IMR-90 (cell line): Measurements from ENCODE around the gene SLC25A40. TPM values are rescaled to one million over a fixed set of nuclear protein-coding genes. Genes with fewer than 3 reads are reported as not detected.
"Not testable (repeated sequence)": the region's sequence is repeated elsewhere in the genome, so short reads cannot be mapped to it uniquely, and the experiment has no call there.

Source experiments
- ATAC-seq: fragments of 200-7000 bp; cut with Tn5 transposase; 2 replicates; pipeline ENCODE4 v1.9.1; 2020; ENCODE audit warnings: low read depth, mild to moderate bottlenecking, moderate library complexity
- BruUV-seq: library from RNA; stranded (reverse); fragments of 400-500 nt; replicated peaks from 2 replicates; lab custom pipeline; 2021; lab: Mats Ljungman, UMichigan
- CTCF ChIA-PET: fragments of 300-600 bp; formaldehyde crosslinking; extraction: SDS; loops from one replicate; lab custom pipeline; 2021; ENCODE audit warnings: antibody characterized with exemption; lab: Yijun Ruan, JAX
- POLR2A ChIA-PET: fragments of 300-600 bp; sonication (Branson Sonifier 250); formaldehyde crosslinking; loops from one replicate; lab custom pipeline; 2022; ENCODE audit warnings: antibody characterized with exemption; ENCODE audit not compliant: unreplicated experiment; lab: Charles Lee
- DNase-seq: peaks from one replicate; pipeline ENCODE4 v3.0.0; 2013
- H2AFZ ChIP-seq: replicated peaks from 2 replicates; pipeline ENCODE3; 2013; ENCODE audit warnings: low read length, mild to moderate bottlenecking; ENCODE audit not compliant: poor library complexity
- H2AK5ac ChIP-seq: 2 replicates; pipeline ENCODE4 v1.6.1; 2013; ENCODE audit warnings: low read depth, low read length, inconsistent platforms
- H2AK9ac ChIP-seq: replicated peaks from 2 replicates; pipeline ENCODE3; 2013; ENCODE audit warnings: mild to moderate bottlenecking, low read depth, low read length, moderate library complexity; ENCODE audit not compliant: poor library complexity
- H2BK120ac ChIP-seq: 2 replicates; pipeline ENCODE4 v1.6.1; 2013; ENCODE audit warnings: low read depth, low read length, inconsistent platforms
- H2BK15ac ChIP-seq: 3 replicates; pipeline ENCODE4 v1.6.1; 2013; ENCODE audit warnings: low read depth, low read length, inconsistent platforms
- H2BK20ac ChIP-seq: 2 replicates; pipeline ENCODE4 v1.6.1; 2013; ENCODE audit warnings: low read depth, mild to moderate bottlenecking, inconsistent platforms, low read length, moderate library complexity
- H2BK5ac ChIP-seq: 2 replicates; pipeline ENCODE4 v1.6.1; 2013; ENCODE audit warnings: mild to moderate bottlenecking, low read depth, low read length, inconsistent platforms; ENCODE audit not compliant: poor library complexity, severe bottlenecking
- H3K14ac ChIP-seq: replicated peaks from 2 replicates; pipeline ENCODE4 v1.6.1; 2013; ENCODE audit warnings: low read depth, low read length, inconsistent platforms
- H3K18ac ChIP-seq: 2 replicates; pipeline ENCODE4 v1.6.1; 2013; ENCODE audit warnings: low read depth, low read length, control low read depth
- H3K23ac ChIP-seq: 2 replicates; pipeline ENCODE4 v1.6.1; 2013; ENCODE audit warnings: low read depth, low read length, inconsistent platforms
- H3K27ac ChIP-seq: 2 replicates; pipeline ENCODE4 v1.5.1; 2013; ENCODE audit warnings: mild to moderate bottlenecking, control low read depth, low read length; ENCODE audit not compliant: insufficient read depth
- H3K27me3 ChIP-seq: 2 replicates; pipeline ENCODE4 v1.6.1; 2013; ENCODE audit warnings: low read length; ENCODE audit not compliant: control insufficient read depth, insufficient read depth
- H3K36me3 ChIP-seq: 2 replicates; pipeline ENCODE4 v1.6.1; 2013; ENCODE audit warnings: low read length, mixed read lengths; ENCODE audit not compliant: control insufficient read depth, insufficient read depth
- H3K4ac ChIP-seq: 2 replicates; pipeline ENCODE4 v1.6.1; 2013; ENCODE audit warnings: low read depth, low read length, inconsistent platforms
- H3K4me1 ChIP-seq: 2 replicates; pipeline ENCODE4 v1.6.1; 2013; ENCODE audit warnings: low read length, mixed read lengths; ENCODE audit not compliant: control insufficient read depth, insufficient read depth
- H3K4me2 ChIP-seq: 2 replicates; pipeline ENCODE4 v1.6.1; 2013; ENCODE audit warnings: low read depth, mild to moderate bottlenecking, control low read depth, low read length, moderate library complexity
- H3K4me3 ChIP-seq: 2 replicates; pipeline ENCODE4 v1.5.1; 2013; ENCODE audit warnings: low read depth, mild to moderate bottlenecking, control low read depth, low read length, moderate library complexity; ENCODE audit not compliant: insufficient read depth
- H3K56ac ChIP-seq: 2 replicates; pipeline ENCODE4 v1.6.1; 2013; ENCODE audit warnings: low read length, inconsistent platforms; ENCODE audit not compliant: insufficient read depth; ENCODE audit errors: extremely low read depth
- H3K79me1 ChIP-seq, 2 experiments: 2 replicates each; pipeline ENCODE4 v1.6.1; 2013; ENCODE audit warnings: low read length in 2 of 2, inconsistent platforms in 1 of 2, low read depth in 1 of 2
- H3K9ac ChIP-seq: 2 replicates; pipeline ENCODE4 v1.6.1; 2013; ENCODE audit warnings: low read depth, low read length, control low read depth
- H3K9me1 ChIP-seq: 2 replicates; pipeline ENCODE4 v1.6.1; 2013; ENCODE audit warnings: low read length, inconsistent platforms; ENCODE audit not compliant: insufficient read depth
- H3K9me3 ChIP-seq: 2 replicates; pipeline ENCODE4 v1.6.1; 2013; ENCODE audit warnings: low read length; ENCODE audit not compliant: control insufficient read depth, insufficient read depth
- H4K20me1 ChIP-seq: 2 replicates; pipeline ENCODE4 v1.6.1; 2013; ENCODE audit warnings: low read length, inconsistent platforms; ENCODE audit not compliant: insufficient read depth
- H4K5ac ChIP-seq: 2 replicates; pipeline ENCODE4 v1.6.1; 2013; ENCODE audit warnings: mild to moderate bottlenecking, low read depth, low read length, control low read depth
- H4K8ac ChIP-seq, 2 experiments: 2 replicates each; pipeline ENCODE4 v1.6.1; 2013; ENCODE audit warnings: low read depth in 2 of 2, low read length in 2 of 2, control low read depth in 1 of 2, inconsistent platforms in 1 of 2
- H4K91ac ChIP-seq: 2 replicates; pipeline ENCODE4 v1.6.1; 2013; ENCODE audit warnings: low read depth, low read length, inconsistent platforms; ENCODE audit not compliant: insufficient read depth
- CEBPB ChIP-seq: IDR thresholded peaks from 2 replicates; pipeline ENCODE4 v1.6.1; 2012; ENCODE audit warnings: low read depth, low read length, improper control_type of control experiment
- CHD1 ChIP-seq: IDR thresholded peaks from 2 replicates; pipeline ENCODE4 v1.6.1; 2012; ENCODE audit warnings: low read depth, low read length, improper control_type of control experiment
- WGBS, 2 experiments: methylation state at CpG; one replicate each; pipeline versions ENCODE4 v1.1.5 to v1.1.7; 2013; ENCODE audit warnings: missing lambda C conversion rate in 2 of 2; ENCODE audit not compliant: insufficient read length in 1 of 2; ENCODE audit errors: extremely low coverage in 2 of 2; 5-methylcytosine and 5-hydroxymethylcytosine counted together
- dilution Hi-C: fragments of 300-500 bp; cut with HindIII; formaldehyde crosslinking; loops from one replicate; pipeline ENCODE4 v1.14.3; 2018; ENCODE audit warnings: low sequenced_read_pairs; ENCODE audit not compliant: unreplicated experiment
- in situ Hi-C: fragments of 300-500 bp; cut with MboI; formaldehyde crosslinking; loops from 3 replicates; pipeline ENCODE4 v1.14.3; 2019; ENCODE audit warnings: low sequenced_read_pairs, inconsistent platforms, mixed read lengths
- intact Hi-C: fragments of 100-400 bp; cut with micrococcal nuclease; formaldehyde crosslinking; loops from 2 replicates; pipeline ENCODE4 v1.10.0; 2022
- polyA plus RNA-seq, 3 experiments: library from polyadenylated mRNA; depleted of rRNA; stranded (reverse); fragments of >200 nt; gene quantifications; 2 replicates each; pipeline ENCODE4 v1.2.3, GENCODE V29; 2012; ENCODE audit warnings: low replicate concordance in 1 of 3
- total RNA-seq: library from RNA; depleted of rRNA; stranded (reverse); fragments of >200 nt; gene quantifications from 2 replicates; pipeline ENCODE4 v1.2.3, GENCODE V29; 2012

The SLC25A40 gene
- total and polyA plus RNA-seq, 2 of the 4 experiments (the other 2 are of a cell fraction): 4.7 to 6.1 TPM

GRCh38 chr7:87831097-87831496, 45.1 kb downstream of the SLC25A40 start:
- no peak overlapping the region for H3K18ac ChIP-seq
- peak overlapping the region; percentile 45; the same call in 1 of the 2 replicates for H3K4me2 ChIP-seq
- intact Hi-C loops: no loop called here
- dilution Hi-C loops: no loop called here
- H2AFZ ChIP-seq: no peak overlapping the region
- no peak overlapping the region for H2AK9ac ChIP-seq
- no peak overlapping the region for H2BK20ac ChIP-seq
- H4K91ac ChIP-seq: no peak overlapping the region
- H3K14ac ChIP-seq: no peak overlapping the region
- no peak overlapping the region for H3K4ac ChIP-seq
- H3K9me3 ChIP-seq: no peaks in the 10 kb centered on the region
- ATAC-seq (peak; percentile 65), DNase-seq (peak; percentile 66)
- BruUV-seq: no TSS peak
- no peaks in the 10 kb centered on the region for H4K20me1 ChIP-seq
- no peak overlapping the region for H3K27ac ChIP-seq
- no peak overlapping the region for H3K9ac ChIP-seq
- in situ Hi-C loops: no loop called here
- H3K23ac ChIP-seq: no peak overlapping the region
- no peaks in the 10 kb centered on the region for H3K36me3 ChIP-seq
- no peak overlapping the region for H2BK5ac ChIP-seq
- no peak overlapping the region for H2BK15ac ChIP-seq
- no peak overlapping the region for H2AK5ac ChIP-seq
- WGBS, 2 experiments: no CpG with 5 or more reads among the region's 1 CpG
- no peaks in the 10 kb centered on the region for H3K9me1 ChIP-seq
- no peak for TF ChIP-seq CHD1
- peak; percentile 20; the same call in 1 of the 2 replicates for TF ChIP-seq CEBPB
- H2BK120ac ChIP-seq: no peak overlapping the region
- H3K79me1 ChIP-seq: no peaks in the 10 kb centered on the region
- ChIA-PET CTCF (interaction anchor here (0.5 to 0.6 kb wide), 2 partner anchors 20 to 86 kb away, joined by 3 to 5 read pairs; no protein-coding TSS in a partner anchor), POLR2A (no interaction called here)
- H3K4me3 ChIP-seq: no peak overlapping the region
- H3K56ac ChIP-seq: no peak overlapping the region
- no peaks in the 10 kb centered on the region for H3K27me3 ChIP-seq
- H4K8ac ChIP-seq: no peak overlapping the region
- no peak overlapping the region for H4K5ac ChIP-seq
- peaks cover 6% of the 10 kb centered on the region; the same call in 1 of the 2 replicates for H3K4me1 ChIP-seq

- H2BK120ac ChIP-seq, H3K27ac ChIP-seq, H2AK9ac ChIP-seq, in situ Hi-C loops, H2AFZ ChIP-seq, H4K5ac ChIP-seq, H2BK15ac ChIP-seq, H3K4me3 ChIP-seq, H3K4me2 ChIP-seq, H3K23ac ChIP-seq, ATAC-seq, dilution Hi-C loops, CTCF ChIA-PET, H4K20me1 ChIP-seq, intact Hi-C loops, H3K36me3 ChIP-seq, H3K27me3 ChIP-seq, H2BK20ac ChIP-seq, DNase-seq, H3K56ac ChIP-seq, H3K14ac ChIP-seq, H2AK5ac ChIP-seq, BruUV-seq, H3K4me1 ChIP-seq, H4K8ac ChIP-seq, H3K79me1 ChIP-seq, POLR2A ChIA-PET, H3K9ac ChIP-seq, H3K9me1 ChIP-seq, H3K9me3 ChIP-seq, H3K4ac ChIP-seq, H2BK5ac ChIP-seq, H3K18ac ChIP-seq, H4K91ac ChIP-seq: not testable (repeated sequence)
- no CpG with 5 or more reads among the region's 1 CpG for WGBS, 2 experiments
Measured at GRCh38 chr7:87828383-87828782, 47.8 kb downstream of the SLC25A40 start.
